Measurements from ENCODE around the gene ARL3.

Gene ARL3

DNA sequence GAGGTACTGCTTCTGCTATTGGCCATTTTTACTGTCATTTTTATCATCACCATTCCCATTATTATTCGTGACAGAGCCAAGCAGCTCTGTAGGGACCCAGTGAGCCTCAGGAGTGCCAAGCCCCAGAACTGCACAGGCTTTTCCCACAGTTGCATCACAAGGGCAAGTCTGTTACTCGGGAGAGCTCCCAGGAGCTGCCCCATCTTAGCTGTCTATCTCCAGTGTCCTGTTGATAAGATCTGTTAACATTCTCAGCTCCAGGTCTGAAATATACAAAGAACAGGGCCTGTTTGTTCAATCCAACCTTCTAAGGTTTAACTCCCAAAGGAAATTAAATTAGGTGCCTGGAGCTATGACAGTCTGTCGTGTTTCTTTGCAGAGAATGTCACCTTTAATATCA, 90.1 kb downstream of the ARL3 start:
- Histone ChIP-seq H3K27me3 (ENCODE audit: control insufficient read depth, insufficient read depth, low read length) (no peaks in the 10 kb centered on the region), H3K36me3 (ENCODE audit: control insufficient read depth, insufficient read depth, low read length) (no peaks in the 10 kb centered on the region), H3K4me3 (ENCODE audit: low read depth, low read length) (no peak overlapping the region), H3K9ac (ENCODE audit: low read length) (no peak overlapping the region), H3K9me3 (ENCODE audit: control insufficient read depth, insufficient read depth, low read depth, low read length) (no peaks in the 10 kb centered on the region), H3K27ac (ENCODE audit: low read depth, low read length) (no peak overlapping the region), H3K4me1 (ENCODE audit: control insufficient read depth, insufficient read depth, low read length) (peaks cover 65% of the 10 kb centered on the region)

Data from HUES6 (cell line).